Gastrocnemius medialis (tissue), 4 donors: ENCODE measurements around the gene NEDD4L. TPM values are rescaled to one million over a fixed set of nuclear protein-coding genes. Genes with fewer than 3 reads are reported as not detected.

Experiments
- ATAC-seq, 2 donors: fragments of 150-250 bp; one replicate each; pipeline ENCODE4 v1.9.1; 2016
- DNase-seq, 2 donors: peaks; one replicate each; pipeline ENCODE4 v3.0.0-alpha.2; 2019
- H3K27ac ChIP-seq, 4 donors: fragments of 200-600 bp; sonication (generic); 1 replicate in 1 of 4; 2 replicates in 3 of 4; pipeline ENCODE4 v1.5.1; 2016 to 2018; ENCODE audit warnings: mild to moderate bottlenecking in 2 of 4, moderate library complexity in 1 of 4
- H3K27me3 ChIP-seq, 3 donors: fragments of 200-600 bp; sonication (generic) in 2 of 3; 1 replicate in 1 of 3; 2 replicates in 2 of 3; pipeline versions ENCODE4 v1.5.1 to v1.6.0; 2016 to 2019; ENCODE audit warnings: mild to moderate bottlenecking in 1 of 3, moderate library complexity in 1 of 3
- H3K36me3 ChIP-seq, 2 donors: fragments of 200-600 bp; sonication (generic) in 1 of 2; one replicate each; pipeline ENCODE4 v1.5.1; 2017 to 2018
- H3K4me1 ChIP-seq, 2 donors: fragments of 200-600 bp; sonication (generic) in 1 of 2; one replicate each; pipeline ENCODE4 v1.5.1; 2016 to 2017; ENCODE audit warnings: mild to moderate bottlenecking in 2 of 2
- H3K4me3 ChIP-seq, 4 donors: fragments of 200-600 bp; sonication (generic) in 3 of 4; 1 replicate in 1 of 4; 2 replicates in 3 of 4; pipeline ENCODE4 v1.5.1; 2016 to 2019; ENCODE audit warnings: mild to moderate bottlenecking in 2 of 4
- H3K9me3 ChIP-seq, 3 donors: fragments of 200-600 bp; sonication (generic) in 2 of 3; 1 replicate in 1 of 3; 2 replicates in 2 of 3; pipeline ENCODE4 v1.5.1; 2016 to 2019
- POLR2A ChIP-seq, 2 donors: fragments of 450-650 bp; IDR thresholded peaks; one replicate each; pipeline ENCODE4 v1.6.1; 2017; ENCODE audit warnings: antibody characterized with exemption in 2 of 2, mild to moderate bottlenecking in 2 of 2, moderate library complexity in 2 of 2
- in situ Hi-C, 4 donors: fragments of 200-750 bp; cut with MboI; loops; one replicate each; pipeline versions ENCODE4 v1.15.0 to v1.8.0; 2017; ENCODE audit warnings: low sequenced_read_pairs in 4 of 4
- intact Hi-C: fragments of 100-400 bp; cut with DNase I; formaldehyde crosslinking; loops from one replicate; pipeline ENCODE4 v1.15.1; 2023; ENCODE audit warnings: low total_unique reads
- total RNA-seq, 4 donors: library from RNA; depleted of rRNA; stranded (reverse); fragments of >200 nt; gene quantifications; one replicate each; pipeline versions ENCODE4 v1.1.0 to v1.2.3, GENCODE V29; 2016
- TF ChIP-seq, protein P1 (sequence below), 5 experiments: fragments of 450-650 bp in 3 of 5; fragments of 200-600 bp in 2 of 5; sonication (generic) in 2 of 5; IDR thresholded peaks in 4 of 5; conservative IDR thresholded peaks in 1 of 5; 1 replicate in 4 of 5; 2 replicates in 1 of 5; pipeline ENCODE4 v1.5.1; 2016 to 2019; ENCODE audit warnings: antibody characterized with exemption in 5 of 5, mild to moderate bottlenecking in 3 of 5, moderate library complexity in 3 of 5

Gene NEDD4L
- total RNA-seq, 4 donors from 2014 or later, result 27.4 to 81.5 (median 51.5) TPM

DNA sequence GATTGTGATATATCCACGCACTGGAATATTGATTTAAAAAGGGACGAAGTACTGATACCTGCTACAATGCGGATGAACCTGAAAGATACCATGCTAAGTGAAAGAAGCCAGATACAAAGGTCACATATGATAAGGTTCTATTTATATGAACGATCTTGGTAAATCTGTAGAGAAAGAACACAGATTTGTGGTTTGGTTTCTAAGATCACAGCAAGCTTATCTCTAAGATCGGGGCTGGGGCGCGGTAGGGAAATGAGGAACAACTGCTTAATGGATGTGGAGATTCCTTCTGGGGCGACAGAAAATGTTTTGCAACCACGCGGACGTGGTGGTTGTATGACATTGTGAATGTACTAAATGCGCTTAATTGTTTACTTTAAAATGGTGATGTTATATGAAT, 60.1 kb downstream of the NEDD4L start:
- Histone ChIP-seq H3K36me3 (no peaks in the 10 kb centered on the region), H3K27me3 (no peaks in the 10 kb centered on the region), H3K27ac (no peak overlapping the region), H3K4me1 (no peaks in the 10 kb centered on the region), H3K4me3 (no peak overlapping the region), H3K9me3 (no peaks in the 10 kb centered on the region)
- no peak for ATAC-seq
- no peak for DNase-seq
- TF ChIP-seq, protein P1, sequence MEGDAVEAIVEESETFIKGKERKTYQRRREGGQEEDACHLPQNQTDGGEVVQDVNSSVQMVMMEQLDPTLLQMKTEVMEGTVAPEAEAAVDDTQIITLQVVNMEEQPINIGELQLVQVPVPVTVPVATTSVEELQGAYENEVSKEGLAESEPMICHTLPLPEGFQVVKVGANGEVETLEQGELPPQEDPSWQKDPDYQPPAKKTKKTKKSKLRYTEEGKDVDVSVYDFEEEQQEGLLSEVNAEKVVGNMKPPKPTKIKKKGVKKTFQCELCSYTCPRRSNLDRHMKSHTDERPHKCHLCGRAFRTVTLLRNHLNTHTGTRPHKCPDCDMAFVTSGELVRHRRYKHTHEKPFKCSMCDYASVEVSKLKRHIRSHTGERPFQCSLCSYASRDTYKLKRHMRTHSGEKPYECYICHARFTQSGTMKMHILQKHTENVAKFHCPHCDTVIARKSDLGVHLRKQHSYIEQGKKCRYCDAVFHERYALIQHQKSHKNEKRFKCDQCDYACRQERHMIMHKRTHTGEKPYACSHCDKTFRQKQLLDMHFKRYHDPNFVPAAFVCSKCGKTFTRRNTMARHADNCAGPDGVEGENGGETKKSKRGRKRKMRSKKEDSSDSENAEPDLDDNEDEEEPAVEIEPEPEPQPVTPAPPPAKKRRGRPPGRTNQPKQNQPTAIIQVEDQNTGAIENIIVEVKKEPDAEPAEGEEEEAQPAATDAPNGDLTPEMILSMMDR (IDR thresholded peaks at IDR 0.05 in 4 of 5, conservative IDR thresholded peaks at IDR 0.05 in 1 of 5), result no peak
- no peak for TF ChIP-seq POLR2A (IDR thresholded peaks at IDR 0.05)
- intact Hi-C loops, result no loop called here
- in situ Hi-C loops, result loop anchor here in 3 of 4 donors (25.0 kb wide), 2 partner anchors 217 to 467 kb away; no protein-coding TSS in a partner anchor

DNA sequence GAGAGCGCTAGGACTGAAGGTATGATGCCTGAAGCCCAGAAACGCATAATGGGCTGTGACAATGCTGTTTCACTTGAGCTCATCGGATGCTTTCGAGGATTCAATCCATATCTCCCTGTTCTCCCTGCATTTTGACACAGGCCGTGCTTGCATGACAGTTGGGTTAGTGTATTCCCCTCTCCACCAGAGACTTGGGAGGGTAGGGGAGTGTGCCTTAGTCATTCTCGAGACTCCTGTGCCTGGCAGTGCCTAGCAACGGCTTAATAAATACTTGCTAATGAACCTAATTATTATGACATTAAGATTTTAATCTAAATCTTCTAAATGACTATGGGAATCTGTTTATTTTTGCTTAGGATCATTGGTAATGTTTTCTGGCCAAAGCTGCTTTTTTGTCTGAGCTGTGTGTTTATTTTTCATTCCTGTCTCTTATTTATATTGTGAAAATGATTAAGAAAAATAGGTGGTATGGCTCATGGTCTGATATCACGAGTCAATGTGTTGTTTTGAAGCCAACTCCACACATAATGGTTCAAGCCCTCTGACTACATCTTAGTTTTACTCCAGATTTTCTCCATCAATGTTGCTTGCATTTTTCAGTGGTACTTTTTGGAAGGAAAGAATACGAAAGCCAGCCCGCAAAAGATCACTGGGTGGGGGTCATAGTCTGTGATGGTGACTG, 61.3 kb downstream of the NEDD4L start:
- ATAC-seq (no peak), DNase-seq (no peak)
- Histone ChIP-seq H3K4me3 (no peak overlapping the region), H3K27ac (no peak overlapping the region), H3K9me3 (no peaks in the 10 kb centered on the region), H3K27me3 (no peaks in the 10 kb centered on the region), H3K36me3 (no peaks in the 10 kb centered on the region), H3K4me1 (no peaks in the 10 kb centered on the region)
- intact Hi-C loops (no loop called here), in situ Hi-C loops (loop anchor here in 3 of 4 donors (5.0 to 25.0 kb wide), 3 partner anchors 43 to 468 kb away; no protein-coding TSS in a partner anchor)
- TF ChIP-seq, protein P1 (IDR thresholded peaks at IDR 0.05 in 4 of 5, conservative IDR thresholded peaks at IDR 0.05 in 1 of 5), result no peak
- no peak for TF ChIP-seq POLR2A (IDR thresholded peaks at IDR 0.05)

DNA sequence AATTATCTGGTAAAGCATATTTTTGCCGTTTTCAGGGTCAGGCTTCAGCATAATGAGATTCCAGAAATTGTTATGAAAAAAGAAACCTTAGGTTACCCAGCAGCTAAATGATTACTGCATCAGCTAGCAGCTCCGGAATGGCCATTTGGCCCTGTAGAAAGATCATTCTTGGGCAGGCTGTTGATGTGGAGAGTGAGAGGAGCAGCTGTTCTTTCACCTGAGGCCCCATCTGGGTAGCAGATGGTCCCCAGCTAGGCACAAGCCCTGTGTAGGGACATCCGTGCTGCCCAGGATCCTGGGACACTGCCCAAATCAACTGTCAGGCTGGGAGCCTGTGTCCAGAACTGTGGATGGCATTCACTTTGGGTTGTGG, 61.8 kb downstream of the NEDD4L start:
- ATAC-seq (no peak), DNase-seq (no peak)
- Histone ChIP-seq H3K4me3 (no peak overlapping the region), H3K4me1 (no peaks in the 10 kb centered on the region), H3K9me3 (no peaks in the 10 kb centered on the region), H3K27ac (no peak overlapping the region), H3K27me3 (no peaks in the 10 kb centered on the region), H3K36me3 (no peaks in the 10 kb centered on the region)
- no peak for TF ChIP-seq POLR2A (IDR thresholded peaks at IDR 0.05)
- TF ChIP-seq, protein P1 (IDR thresholded peaks at IDR 0.05 in 4 of 5, conservative IDR thresholded peaks at IDR 0.05 in 1 of 5), result no peak
- in situ Hi-C loops (loop anchor here in 3 of 4 donors (5.0 to 25.0 kb wide), 3 partner anchors 44 to 469 kb away; no protein-coding TSS in a partner anchor), intact Hi-C loops (no loop called here)

DNA sequence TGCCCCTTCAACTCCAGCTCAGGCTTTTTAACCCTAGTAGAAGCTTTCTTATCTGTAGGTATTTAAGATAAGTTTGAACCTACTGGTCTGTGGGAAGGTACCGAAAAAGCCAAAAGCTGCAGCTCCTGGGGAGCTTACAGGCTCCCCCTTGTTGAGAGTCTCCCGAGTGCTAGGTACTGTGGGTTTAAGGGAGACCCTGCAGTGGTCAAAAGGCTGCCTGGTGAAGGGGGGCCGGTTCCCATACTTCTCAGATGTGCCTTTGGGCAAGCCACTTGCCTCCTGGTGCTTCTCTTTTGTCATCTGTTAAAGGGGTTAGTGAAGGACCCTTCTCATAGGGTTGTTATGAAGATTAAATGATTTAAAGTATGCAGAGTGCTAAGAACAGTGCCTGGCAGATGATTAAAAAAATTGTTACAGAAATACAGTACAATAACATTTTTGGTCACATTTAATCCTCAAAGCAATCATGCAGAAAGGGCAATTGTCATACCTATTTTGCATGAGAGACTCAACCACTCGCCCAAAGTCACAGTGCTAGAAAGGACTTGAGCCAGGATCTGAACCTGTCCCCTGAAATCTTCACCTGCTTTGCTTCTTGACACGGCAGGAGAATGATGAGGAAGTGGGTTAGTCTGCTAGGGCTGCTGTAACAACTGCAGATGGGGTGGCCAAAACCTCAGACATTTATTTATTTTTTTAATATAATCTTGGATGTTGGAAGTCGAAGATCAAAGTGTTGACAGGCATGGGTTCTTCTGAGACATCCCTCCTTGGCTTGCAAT, 62.5 kb downstream of the NEDD4L start:
- Histone ChIP-seq H3K36me3 (no peaks in the 10 kb centered on the region), H3K4me3 (no peak overlapping the region), H3K27me3 (no peaks in the 10 kb centered on the region), H3K4me1 (no peaks in the 10 kb centered on the region), H3K9me3 (no peaks in the 10 kb centered on the region), H3K27ac (no peak overlapping the region)
- in situ Hi-C loops (loop anchor here in 3 of 4 donors (5.0 to 25.0 kb wide), 3 partner anchors 44 to 469 kb away; no protein-coding TSS in a partner anchor), intact Hi-C loops (no loop called here)
- no peak for DNase-seq
- ATAC-seq, result no peak
- TF ChIP-seq, protein P1 (IDR thresholded peaks at IDR 0.05 in 4 of 5, conservative IDR thresholded peaks at IDR 0.05 in 1 of 5), result no peak
- TF ChIP-seq POLR2A (IDR thresholded peaks at IDR 0.05), result no peak
